ENCODE results near the gene DPEP1. TPM values are rescaled to one million over a fixed set of nuclear protein-coding genes. Genes with fewer than 3 reads are reported as not detected.

Gene DPEP1
- total and polyA plus RNA-seq, 4 donors, result 0.26 to 8.9 (median 0.95) TPM

DNA sequence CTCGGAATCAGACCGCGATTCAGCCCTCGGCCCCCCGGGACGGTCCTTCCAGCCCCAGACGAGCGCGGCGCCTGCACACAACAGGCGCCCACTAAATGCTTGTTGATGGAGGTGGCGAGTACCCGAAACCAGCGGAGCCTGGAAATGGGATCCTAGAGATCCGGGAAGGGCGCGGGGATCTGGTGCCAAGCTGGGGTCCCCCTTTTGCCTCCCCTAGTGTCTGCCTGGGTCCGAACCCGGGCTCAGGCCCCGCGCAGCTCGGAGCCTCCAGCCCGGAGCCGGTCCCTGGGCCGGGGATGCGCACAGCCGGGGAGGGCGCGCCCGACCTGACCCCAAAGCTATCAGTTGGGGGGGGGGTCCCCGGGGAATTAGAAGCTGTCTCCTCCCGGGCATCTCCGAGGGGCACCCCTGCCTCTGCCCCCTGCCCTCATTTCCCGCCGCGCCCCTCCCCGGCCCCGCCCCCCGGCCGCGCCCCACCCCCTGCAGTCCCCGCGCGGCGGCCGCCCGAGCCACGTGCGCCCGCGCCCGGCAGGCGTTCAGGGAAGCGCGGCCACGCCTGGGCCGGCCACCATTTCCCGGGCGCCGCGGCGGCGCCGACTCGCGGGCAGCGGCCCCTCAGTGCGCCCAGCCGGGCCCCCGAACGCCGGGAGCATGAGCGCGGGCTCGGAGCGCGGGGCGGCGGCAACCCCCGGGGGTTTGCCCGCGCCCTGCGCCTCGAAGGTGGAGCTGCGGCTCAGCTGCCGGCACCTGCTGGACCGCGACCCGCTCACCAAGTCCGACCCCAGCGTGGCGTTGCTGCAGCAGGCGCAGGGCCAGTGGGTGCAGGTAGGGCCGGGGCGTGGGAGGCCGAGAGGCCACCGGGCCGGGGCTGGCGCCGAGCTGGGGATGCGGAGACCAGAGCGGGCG lies 37.9 kb upstream of the DPEP1 start, which contains the start of gene CPNE7:
CPNE7 (plus strand) TSS at position 512 of the 906 bp plus-strand sequence; CDS start at position 652, 140 bp downstream.
- Histone ChIP-seq H3K9ac (ENCODE audit: insufficient read depth in 1 of 2, low read length in 2 of 2) (no peak within 1 kb of the TSS), H3K36me3 (ENCODE audit: control insufficient read depth in 4 of 4, insufficient read depth in 4 of 4, low read length in 4 of 4) (no peaks in the 10 kb centered on the region), H3K9me3 (ENCODE audit: control insufficient read depth in 4 of 4, insufficient read depth in 3 of 4, low read length in 3 of 4) (no peaks in the 10 kb centered on the region), H3K27me3 (ENCODE audit: control insufficient read depth in 3 of 3, insufficient read depth in 3 of 3, low read length in 2 of 3) (peaks cover 4 to 36% (median 5%) of the 10 kb centered on the region in 3 donors), H3K27ac (ENCODE audit: low read depth in 1 of 2, low read length in 1 of 2) (no peak within 1 kb of the TSS), H3K4me1 (ENCODE audit: control insufficient read depth in 5 of 5, insufficient read depth in 5 of 5, low read length in 5 of 5) (peaks cover 0 to 21% (median 6%) of the 10 kb centered on the region in 5 donors), H3K4me3 (no peak within 1 kb of the TSS)
- DNase-seq, result no peak
- no peak for ATAC-seq (ENCODE audit: insufficient read depth, low FRiP score)
- 1 to 3% methylated on average over 72 to 102 of the region's 103 CpGs for WGBS, 2 donors
- TF ChIP-seq, protein P1, sequence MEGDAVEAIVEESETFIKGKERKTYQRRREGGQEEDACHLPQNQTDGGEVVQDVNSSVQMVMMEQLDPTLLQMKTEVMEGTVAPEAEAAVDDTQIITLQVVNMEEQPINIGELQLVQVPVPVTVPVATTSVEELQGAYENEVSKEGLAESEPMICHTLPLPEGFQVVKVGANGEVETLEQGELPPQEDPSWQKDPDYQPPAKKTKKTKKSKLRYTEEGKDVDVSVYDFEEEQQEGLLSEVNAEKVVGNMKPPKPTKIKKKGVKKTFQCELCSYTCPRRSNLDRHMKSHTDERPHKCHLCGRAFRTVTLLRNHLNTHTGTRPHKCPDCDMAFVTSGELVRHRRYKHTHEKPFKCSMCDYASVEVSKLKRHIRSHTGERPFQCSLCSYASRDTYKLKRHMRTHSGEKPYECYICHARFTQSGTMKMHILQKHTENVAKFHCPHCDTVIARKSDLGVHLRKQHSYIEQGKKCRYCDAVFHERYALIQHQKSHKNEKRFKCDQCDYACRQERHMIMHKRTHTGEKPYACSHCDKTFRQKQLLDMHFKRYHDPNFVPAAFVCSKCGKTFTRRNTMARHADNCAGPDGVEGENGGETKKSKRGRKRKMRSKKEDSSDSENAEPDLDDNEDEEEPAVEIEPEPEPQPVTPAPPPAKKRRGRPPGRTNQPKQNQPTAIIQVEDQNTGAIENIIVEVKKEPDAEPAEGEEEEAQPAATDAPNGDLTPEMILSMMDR (IDR thresholded peaks at IDR 0.05; ENCODE audit: control extremely low read depth, extremely low read depth), result no peak

DNA sequence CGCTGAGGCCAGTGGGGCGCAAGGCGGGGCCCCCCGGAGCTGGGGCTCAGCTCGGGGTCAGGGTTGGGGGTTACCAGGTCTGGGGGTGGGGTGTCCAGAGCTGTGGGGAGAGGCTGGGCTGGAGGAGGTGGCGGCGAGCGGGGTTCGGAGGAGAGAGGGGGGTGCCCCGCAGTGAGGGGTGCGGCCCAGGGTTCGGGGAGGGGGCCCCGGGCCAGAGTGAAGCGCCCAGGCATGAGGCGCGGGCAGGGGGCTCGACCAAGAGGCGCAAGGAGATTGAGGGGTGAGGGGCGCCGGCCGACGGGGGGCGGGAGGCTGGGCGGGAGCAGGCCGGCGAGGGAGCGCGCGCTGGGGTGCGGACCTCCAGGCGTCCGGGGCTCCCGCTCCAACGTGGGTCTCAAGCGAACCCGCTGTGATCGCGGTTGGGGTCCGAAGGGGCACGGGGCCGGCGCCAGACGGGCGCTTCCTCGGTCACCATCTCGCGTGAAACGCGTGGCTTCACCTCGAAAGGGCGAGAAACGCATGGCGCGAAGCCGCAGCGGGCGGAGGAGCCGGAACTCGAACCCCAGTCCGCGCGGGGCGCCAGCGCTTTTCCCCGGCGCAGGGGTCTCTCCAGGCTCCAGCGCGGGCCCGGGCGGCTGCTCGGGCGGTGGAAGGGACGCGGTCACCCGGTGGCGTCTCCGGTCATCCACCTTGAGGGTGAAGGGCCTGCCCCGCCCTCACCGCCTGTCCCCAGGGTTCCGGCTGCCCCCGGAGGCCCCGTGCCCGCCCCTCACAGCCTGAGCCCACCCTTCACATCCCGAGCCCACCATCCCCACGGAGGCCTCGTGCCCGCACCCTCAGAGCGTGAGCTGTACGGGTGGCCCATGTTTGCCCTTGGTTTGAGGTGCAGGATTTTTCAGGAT lies 37.0 kb upstream of the DPEP1 start:
- Histone ChIP-seq H3K9me3 (ENCODE audit: control insufficient read depth in 4 of 4, insufficient read depth in 3 of 4, low read length in 3 of 4) (no peaks in the 10 kb centered on the region), H3K27ac (ENCODE audit: low read depth in 1 of 2, low read length in 1 of 2) (no peak overlapping the region), H3K36me3 (ENCODE audit: control insufficient read depth in 4 of 4, insufficient read depth in 4 of 4, low read length in 4 of 4) (no peaks in the 10 kb centered on the region), H3K4me3 (no peak overlapping the region), H3K27me3 (ENCODE audit: control insufficient read depth in 3 of 3, insufficient read depth in 3 of 3, low read length in 2 of 3) (peaks cover 4 to 35% (median 5%) of the 10 kb centered on the region in 3 donors), H3K9ac (ENCODE audit: insufficient read depth in 1 of 2, low read length in 2 of 2) (no peak overlapping the region), H3K4me1 (ENCODE audit: control insufficient read depth in 5 of 5, insufficient read depth in 5 of 5, low read length in 5 of 5) (peaks cover 0 to 21% (median 6%) of the 10 kb centered on the region in 5 donors)
- TF ChIP-seq, protein P1 (IDR thresholded peaks at IDR 0.05; ENCODE audit: control extremely low read depth, extremely low read depth), result no peak
- WGBS, 2 donors, result 27 to 31% methylated on average over 78 to 89 of the region's 89 CpGs
- ATAC-seq (ENCODE audit: insufficient read depth, low FRiP score) (no peak), DNase-seq (no peak)

DNA sequence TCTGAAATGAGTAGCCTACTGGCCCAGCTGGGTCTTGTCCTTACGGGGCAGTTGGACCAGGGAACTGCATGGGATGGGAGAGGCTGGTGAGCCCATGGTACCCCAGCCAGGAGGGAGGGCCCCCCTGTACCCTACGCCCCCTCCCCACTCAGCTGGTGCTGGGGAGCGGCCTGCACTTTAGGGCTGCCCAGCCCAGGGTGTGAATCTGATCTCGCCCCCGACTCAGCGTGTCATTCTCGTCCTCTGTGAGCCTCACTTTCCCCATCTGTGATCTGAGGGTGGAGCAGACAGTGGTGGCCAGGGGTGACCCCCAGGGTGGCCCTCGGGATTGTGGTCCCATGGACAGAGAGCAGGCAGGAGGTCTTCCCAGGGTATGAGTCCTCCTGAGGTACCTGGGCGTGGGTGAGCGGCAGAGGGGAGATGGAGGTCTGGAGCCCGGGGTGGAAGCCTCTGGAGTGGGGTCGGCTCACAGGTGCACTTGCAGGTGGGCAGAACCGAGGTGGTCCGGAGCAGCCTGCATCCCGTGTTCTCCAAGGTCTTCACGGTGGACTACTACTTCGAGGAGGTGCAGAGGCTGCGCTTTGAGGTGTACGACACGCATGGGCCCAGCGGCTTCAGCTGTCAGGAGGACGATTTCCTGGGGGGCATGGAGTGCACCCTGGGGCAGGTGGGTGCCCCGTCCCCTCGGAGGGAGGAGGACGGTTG lies 36.2 kb upstream of the DPEP1 start:
- H3K36me3 ChIP-seq (ENCODE audit: control insufficient read depth in 4 of 4, insufficient read depth in 4 of 4, low read length in 4 of 4), result no peaks in the 10 kb centered on the region
- TF ChIP-seq, protein P1 (IDR thresholded peaks at IDR 0.05; ENCODE audit: control extremely low read depth, extremely low read depth), result no peak
- no peak overlapping the region for H3K27ac ChIP-seq (ENCODE audit: low read depth in 1 of 2, low read length in 1 of 2)
- H3K4me1 ChIP-seq (ENCODE audit: control insufficient read depth in 5 of 5, insufficient read depth in 5 of 5, low read length in 5 of 5), result peaks cover 0 to 14% (median 9%) of the 10 kb centered on the region in 5 donors
- no peak overlapping the region for H3K9ac ChIP-seq (ENCODE audit: insufficient read depth in 1 of 2, low read length in 2 of 2)
- ATAC-seq (ENCODE audit: insufficient read depth, low FRiP score) (no peak), DNase-seq (no peak)
- no peaks in the 10 kb centered on the region for H3K9me3 ChIP-seq (ENCODE audit: control insufficient read depth in 4 of 4, insufficient read depth in 3 of 4, low read length in 3 of 4)
- H3K4me3 ChIP-seq, result no peak overlapping the region
- 87 to 97% methylated on average over 24 to 25 of the region's 25 CpGs for WGBS, 2 donors
- peaks cover 4 to 30% (median 5%) of the 10 kb centered on the region in 3 donors for H3K27me3 ChIP-seq (ENCODE audit: control insufficient read depth in 3 of 3, insufficient read depth in 3 of 3, low read length in 2 of 3)
